Measurements from ENCODE around the gene LRIT2.

GRCh38 chr10:84181631-84182030 lies 43.7 kb downstream of the LRIT2 start:
- TF ChIP-seq EZH2 (IDR thresholded peaks at IDR 0.05; ENCODE audit: low read length, unreplicated experiment) (no peak), CTCF (conservative IDR thresholded peaks at IDR 0.05; ENCODE audit: low read depth, low read length) (no peak), EZH2phosphoT487 (IDR thresholded peaks at IDR 0.05; ENCODE audit: borderline replicate concordance, low read length) (no peak)

All from PC-3 (cell line).